ENCODE data around the gene PRSS35. TPM values are rescaled to one million over a fixed set of nuclear protein-coding genes. Genes with fewer than 3 reads are reported as not detected.

The PRSS35 gene
- total RNA-seq, 2 experiments from 2014 or later: not detected

DNA sequence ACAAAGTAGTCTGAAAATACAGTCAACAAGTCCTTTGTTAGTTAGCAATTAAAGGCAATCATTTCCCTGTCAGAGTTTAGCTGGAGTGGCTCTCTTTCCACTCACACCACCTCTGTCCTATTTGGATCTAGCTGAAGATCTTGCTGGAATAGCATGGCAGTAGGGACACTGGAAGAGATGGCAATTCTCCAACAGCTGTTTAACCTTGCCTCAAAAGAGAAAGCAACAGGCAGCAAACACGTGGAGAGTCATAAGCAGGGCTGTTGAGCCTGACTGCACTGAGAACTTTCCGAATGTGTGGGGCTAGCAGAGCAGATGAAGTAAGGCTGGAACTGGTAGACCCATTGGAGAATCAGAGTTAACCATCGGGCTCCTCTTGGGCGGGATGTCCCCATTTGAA lies 38.0 kb upstream of the PRSS35 start:
- POLR2A ChIA-PET: no interaction called here
- H4K20me1 ChIP-seq (ENCODE audit: insufficient read depth, low read length): no peaks in the 10 kb centered on the region

DNA sequence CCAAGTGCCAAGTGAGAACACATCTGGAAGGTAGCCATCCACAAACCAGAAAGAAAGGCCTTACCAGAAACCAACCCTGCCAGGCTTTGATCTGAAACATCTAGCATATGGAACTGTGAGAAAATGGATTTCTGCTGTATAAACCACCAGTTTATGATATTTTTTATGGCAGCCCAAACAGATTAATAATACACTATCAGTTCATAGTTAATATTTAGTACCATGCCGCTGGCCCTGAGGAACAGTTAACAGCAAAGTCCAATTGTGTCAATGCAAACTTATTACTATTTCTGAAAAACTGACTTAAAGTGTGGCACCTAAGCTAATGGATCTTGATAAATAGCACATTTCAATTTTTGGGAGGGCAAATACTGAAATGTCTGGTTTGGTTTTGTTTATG lies 35.4 kb upstream of the PRSS35 start:
- BruUV-seq (replicated peaks): no TSS peak
- CTCF ChIA-PET (ENCODE audit: unreplicated experiment): no interaction called here
- Histone ChIP-seq H3K27ac (ENCODE audit: low read depth, low read length, poor library complexity, severe bottlenecking) (no peak overlapping the region), H3K4me1 (ENCODE audit: insufficient read depth, low read length, poor library complexity, severe bottlenecking) (no peaks in the 10 kb centered on the region), H3K9me2 (ENCODE audit: insufficient read depth, low read length) (no peaks in the 10 kb centered on the region), H2AFZ (ENCODE audit: low read length) (no peak overlapping the region), H3K4me3 (ENCODE audit: low read depth, low read length, poor library complexity, severe bottlenecking) (no peak overlapping the region), H4K20me1 (ENCODE audit: insufficient read depth, low read length) (no peaks in the 10 kb centered on the region), H3K36me3 (ENCODE audit: insufficient read depth, low read length) (no peaks in the 10 kb centered on the region), H3K4me2 (ENCODE audit: low read length) (no peak overlapping the region), H3K79me2 (ENCODE audit: insufficient read depth, low read depth, low read length) (no peaks in the 10 kb centered on the region), H3K9me3 (ENCODE audit: low read length) (no peaks in the 10 kb centered on the region)
- no peak for TF ChIP-seq EZH2phosphoT487 (IDR thresholded peaks at IDR 0.05; ENCODE audit: borderline replicate concordance, low read depth, low read length)
- TF ChIP-seq, protein P1, sequence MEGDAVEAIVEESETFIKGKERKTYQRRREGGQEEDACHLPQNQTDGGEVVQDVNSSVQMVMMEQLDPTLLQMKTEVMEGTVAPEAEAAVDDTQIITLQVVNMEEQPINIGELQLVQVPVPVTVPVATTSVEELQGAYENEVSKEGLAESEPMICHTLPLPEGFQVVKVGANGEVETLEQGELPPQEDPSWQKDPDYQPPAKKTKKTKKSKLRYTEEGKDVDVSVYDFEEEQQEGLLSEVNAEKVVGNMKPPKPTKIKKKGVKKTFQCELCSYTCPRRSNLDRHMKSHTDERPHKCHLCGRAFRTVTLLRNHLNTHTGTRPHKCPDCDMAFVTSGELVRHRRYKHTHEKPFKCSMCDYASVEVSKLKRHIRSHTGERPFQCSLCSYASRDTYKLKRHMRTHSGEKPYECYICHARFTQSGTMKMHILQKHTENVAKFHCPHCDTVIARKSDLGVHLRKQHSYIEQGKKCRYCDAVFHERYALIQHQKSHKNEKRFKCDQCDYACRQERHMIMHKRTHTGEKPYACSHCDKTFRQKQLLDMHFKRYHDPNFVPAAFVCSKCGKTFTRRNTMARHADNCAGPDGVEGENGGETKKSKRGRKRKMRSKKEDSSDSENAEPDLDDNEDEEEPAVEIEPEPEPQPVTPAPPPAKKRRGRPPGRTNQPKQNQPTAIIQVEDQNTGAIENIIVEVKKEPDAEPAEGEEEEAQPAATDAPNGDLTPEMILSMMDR (conservative IDR thresholded peaks at IDR 0.05; ENCODE audit: low read length): no peak
- intact Hi-C loops (cut with micrococcal nuclease; ENCODE audit: unreplicated experiment): no loop called here
- DNase-seq (ENCODE audit: low spot score): no peak
- POLR2A ChIA-PET: interaction anchor here (0.6 kb wide), 1 partner anchor 162 kb away, joined by 4 read pairs; no protein-coding TSS in a partner anchor

More for the DNA sequence above, 38.0 kb upstream of the PRSS35 start:
- CTCF ChIA-PET (ENCODE audit: unreplicated experiment): no interaction called here
- Histone ChIP-seq H3K9me2 (ENCODE audit: insufficient read depth, low read length) (no peaks in the 10 kb centered on the region), H3K4me1 (ENCODE audit: insufficient read depth, low read length, poor library complexity, severe bottlenecking) (no peaks in the 10 kb centered on the region), H3K36me3 (ENCODE audit: insufficient read depth, low read length) (no peaks in the 10 kb centered on the region), H3K4me2 (ENCODE audit: low read length) (no peak overlapping the region), H3K79me2 (ENCODE audit: insufficient read depth, low read depth, low read length) (no peaks in the 10 kb centered on the region), H3K4me3 (ENCODE audit: low read depth, low read length, poor library complexity, severe bottlenecking) (no peak overlapping the region), H2AFZ (ENCODE audit: low read length) (no peak overlapping the region), H3K9me3 (ENCODE audit: low read length) (no peaks in the 10 kb centered on the region), H3K27ac (ENCODE audit: low read depth, low read length, poor library complexity, severe bottlenecking) (no peak overlapping the region)
- BruUV-seq (replicated peaks): no TSS peak
- DNase-seq (ENCODE audit: low spot score): no peak
- intact Hi-C loops (cut with micrococcal nuclease; ENCODE audit: unreplicated experiment): no loop called here
- TF ChIP-seq, protein P1 (conservative IDR thresholded peaks at IDR 0.05; ENCODE audit: low read length): no peak
- no peak for TF ChIP-seq EZH2phosphoT487 (IDR thresholded peaks at IDR 0.05; ENCODE audit: borderline replicate concordance, low read depth, low read length)

DNA sequence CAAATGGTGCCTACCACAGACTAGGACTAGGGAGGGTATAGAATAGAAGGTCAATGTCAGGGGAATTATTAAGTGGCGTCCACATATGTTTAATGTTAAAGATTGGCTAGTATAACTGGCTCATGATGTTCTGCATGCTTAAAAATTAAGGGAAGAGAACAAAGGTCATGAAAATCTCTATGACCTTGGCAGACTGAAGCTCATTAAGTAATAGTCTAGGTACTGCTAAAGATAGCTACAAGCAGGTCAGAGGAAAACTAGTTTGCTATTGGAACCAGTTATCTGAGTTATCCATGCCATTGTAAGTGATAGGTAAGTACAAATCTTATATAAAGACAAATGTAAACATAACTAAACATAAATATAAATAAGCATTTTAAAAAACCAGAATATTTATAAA lies 32.9 kb upstream of the PRSS35 start:
- Histone ChIP-seq H4K20me1 (ENCODE audit: insufficient read depth, low read length) (no peaks in the 10 kb centered on the region), H3K9me2 (ENCODE audit: insufficient read depth, low read length) (no peaks in the 10 kb centered on the region), H3K9me3 (ENCODE audit: low read length) (no peaks in the 10 kb centered on the region), H2AFZ (ENCODE audit: low read length) (no peak overlapping the region), H3K36me3 (ENCODE audit: insufficient read depth, low read length) (no peaks in the 10 kb centered on the region), H3K79me2 (ENCODE audit: insufficient read depth, low read depth, low read length) (no peaks in the 10 kb centered on the region), H3K4me1 (ENCODE audit: insufficient read depth, low read length, poor library complexity, severe bottlenecking) (no peaks in the 10 kb centered on the region), H3K27ac (ENCODE audit: low read depth, low read length, poor library complexity, severe bottlenecking) (no peak overlapping the region), H3K4me2 (ENCODE audit: low read length) (no peak overlapping the region), H3K4me3 (ENCODE audit: low read depth, low read length, poor library complexity, severe bottlenecking) (no peak overlapping the region)
- TF ChIP-seq, protein P1 (conservative IDR thresholded peaks at IDR 0.05; ENCODE audit: low read length): no peak
- TF ChIP-seq EZH2phosphoT487 (IDR thresholded peaks at IDR 0.05; ENCODE audit: borderline replicate concordance, low read depth, low read length): no peak
- no TSS peak for BruUV-seq (replicated peaks)
- CTCF ChIA-PET (ENCODE audit: unreplicated experiment): no interaction called here
- POLR2A ChIA-PET: interaction anchor here (1.6 kb wide), 1 partner anchor 8 kb away, joined by 6 read pairs; no protein-coding TSS in a partner anchor
- DNase-seq (ENCODE audit: low spot score): no peak
- intact Hi-C loops (cut with micrococcal nuclease; ENCODE audit: unreplicated experiment): no loop called here
